ENCODE measurements around the gene MED13L.

- TF ChIP-seq CTCF (IDR thresholded peaks at IDR 0.05) (no peak), POLR2A (IDR thresholded peaks at IDR 0.05) (no peak)
These were observed 133.1 kb downstream of the MED13L start for GRCh38 chr12:116144384-116144783.
